SIG-M5 treated with dmso at 0.1 percent for 504 hours (cell line): ENCODE results near the gene ENPP6.
"Not testable (repeated sequence)": the region's sequence is repeated elsewhere in the genome, so short reads cannot be mapped to it uniquely, and the experiment has no call there.

Experiments used
- DNase-seq: peaks from one replicate; lab custom pipeline; 2025; ENCODE audit not compliant: unreplicated experiment; lab: John Stamatoyannopoulos, UW

The ENPP6 gene

GRCh38 chr4:184150102-184150839 is 67.4 kb downstream of the ENPP6 start:
- no peak for DNase-seq

- no peak for DNase-seq
Measured at GRCh38 chr4:184148738-184149637, 68.7 kb downstream of the ENPP6 start.

GRCh38 chr4:184147858-184148737 is 69.6 kb downstream of the ENPP6 start:
- DNase-seq, result peak; percentile 67

GRCh38 chr4:184146951-184147350 is 70.7 kb downstream of the ENPP6 start:
- DNase-seq, result no peak

GRCh38 chr4:184145596-184145995 is 72.1 kb downstream of the ENPP6 start:
- no peak for DNase-seq

- no peak for DNase-seq
Measured at GRCh38 chr4:184143770-184144564, 73.7 kb downstream of the ENPP6 start.

GRCh38 chr4:184142121-184143000 is 75.3 kb downstream of the ENPP6 start:
- DNase-seq, result no peak

GRCh38 chr4:184140901-184141300 is 76.8 kb downstream of the ENPP6 start:
- not testable (repeated sequence) for DNase-seq

- DNase-seq, result no peak
Measured at GRCh38 chr4:184136525-184136924, 81.1 kb downstream of the ENPP6 start.

- DNase-seq, result no peak
Measured at GRCh38 chr4:184126800-184127199, 90.9 kb downstream of the ENPP6 start.

GRCh38 chr4:184122631-184123408 is 94.9 kb downstream of the ENPP6 start:
- DNase-seq, result no peak

GRCh38 chr4:184120549-184121127 is 97.0 kb downstream of the ENPP6 start:
- no peak for DNase-seq

GRCh38 chr4:184117662-184118199 is 99.9 kb downstream of the ENPP6 start:
- no peak for DNase-seq

- DNase-seq, result no peak
Measured at GRCh38 chr4:184115399-184115798, 102.3 kb downstream of the ENPP6 start.

GRCh38 chr4:184114431-184114830 is 103.2 kb downstream of the ENPP6 start:
- DNase-seq, result no peak

GRCh38 chr4:184112006-184112550 is 105.6 kb downstream of the ENPP6 start:
- no peak for DNase-seq

GRCh38 chr4:184111233-184111832 is 106.3 kb downstream of the ENPP6 start:
- no peak for DNase-seq
